HG03520 (cell line): ENCODE data around the gene BCL2.
"Not testable (repeated sequence)": the region's sequence is repeated elsewhere in the genome, so short reads cannot be mapped to it uniquely, and the experiment has no call there.

Experiments used
- ATAC-seq: cut with Tn5 transposase; IDR thresholded peaks from one replicate; pipeline ENCODE4 v1.9.1; 2021; ENCODE audit warnings: mild to moderate bottlenecking, moderate library complexity; ENCODE audit not compliant: unreplicated experiment

Gene BCL2

DNA sequence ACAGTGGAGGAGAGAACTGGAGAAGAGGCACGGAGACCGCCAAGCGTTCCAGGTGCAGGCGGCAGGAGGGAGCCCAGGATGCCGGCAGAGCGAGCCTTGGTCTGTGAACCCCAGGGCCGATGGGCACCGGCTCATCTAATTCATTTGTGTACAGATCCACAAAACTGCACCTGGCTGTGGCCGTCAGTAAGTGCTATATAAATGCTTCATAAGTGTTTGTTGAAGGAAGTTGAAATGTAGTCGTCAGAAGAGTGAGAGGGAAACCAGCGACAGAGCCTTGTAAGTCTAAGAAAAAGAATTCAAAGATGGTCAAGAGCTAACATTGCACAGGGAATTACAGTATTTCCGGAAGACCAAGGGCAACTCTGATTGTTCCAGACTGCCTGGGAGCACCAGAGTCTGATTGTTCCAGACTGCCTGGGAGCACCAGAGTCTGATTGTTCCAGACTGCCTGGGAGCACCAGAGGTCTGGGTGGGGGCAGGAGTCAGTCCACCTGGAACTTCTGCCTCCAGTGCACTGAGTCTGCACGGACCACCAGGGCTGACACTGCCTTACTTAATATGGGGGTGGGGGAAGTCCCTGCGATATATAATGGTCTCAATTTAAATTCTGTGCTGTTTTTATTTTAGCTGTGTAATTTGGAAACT is 112.3 kb downstream of the BCL2 start:
- peak; percentile 42 for ATAC-seq

DNA sequence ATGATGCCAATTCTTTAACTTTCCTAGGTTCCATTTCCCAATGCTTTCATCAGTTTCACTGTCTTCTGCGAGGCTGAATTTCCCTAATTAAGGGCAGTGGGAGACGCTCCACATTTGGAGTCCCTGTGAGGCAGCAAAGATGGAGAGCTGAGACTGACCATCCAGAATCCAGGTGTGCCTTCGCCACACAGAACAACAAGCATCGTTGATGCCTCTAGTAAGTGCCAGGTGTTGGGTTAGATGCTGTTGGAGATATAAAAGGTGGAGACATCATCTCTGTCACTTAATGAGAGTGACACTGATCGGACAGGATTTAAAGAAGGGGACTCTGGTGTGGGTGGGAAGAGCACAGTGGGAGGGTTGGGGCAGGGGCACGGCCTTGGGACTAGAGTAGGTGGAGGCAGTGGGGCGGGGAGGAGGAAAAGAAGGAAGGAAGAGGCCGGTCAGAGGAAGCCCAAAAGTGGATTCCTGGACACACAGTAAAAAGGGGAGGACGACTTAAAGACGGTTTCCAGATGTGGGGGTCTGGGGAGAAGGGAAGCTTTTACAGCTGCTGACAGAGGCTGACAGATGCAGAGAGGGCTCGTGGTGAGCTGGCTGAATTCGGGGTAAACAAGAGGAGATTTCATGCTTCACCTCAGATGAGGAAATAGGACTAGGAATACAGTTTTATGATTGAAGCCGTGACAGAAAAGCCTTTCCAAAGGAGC is 113.0 kb downstream of the BCL2 start:
- no peak for ATAC-seq

DNA sequence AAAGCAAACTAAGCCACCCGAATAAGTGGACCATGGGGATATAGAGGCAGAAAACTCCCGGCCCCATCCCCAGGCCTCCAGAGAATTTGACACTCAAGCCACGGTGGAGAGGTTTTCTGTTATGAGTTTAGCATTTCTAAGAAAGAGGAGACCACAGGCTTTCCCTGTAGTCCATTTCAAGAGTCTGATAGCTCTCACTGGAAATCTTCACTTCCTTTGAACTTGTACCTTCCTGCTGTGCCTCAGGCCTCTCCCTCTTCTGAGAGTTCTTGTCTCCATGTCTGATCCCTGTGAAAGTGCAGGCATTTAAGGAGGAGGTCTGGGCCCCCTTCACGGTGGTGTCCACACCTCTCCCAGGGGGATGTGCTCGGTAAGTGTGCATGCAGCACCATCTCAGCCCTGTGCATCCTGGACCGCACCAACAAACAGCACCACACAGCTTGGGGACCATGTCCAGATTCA is 113.7 kb downstream of the BCL2 start:
- ATAC-seq: no peak

DNA sequence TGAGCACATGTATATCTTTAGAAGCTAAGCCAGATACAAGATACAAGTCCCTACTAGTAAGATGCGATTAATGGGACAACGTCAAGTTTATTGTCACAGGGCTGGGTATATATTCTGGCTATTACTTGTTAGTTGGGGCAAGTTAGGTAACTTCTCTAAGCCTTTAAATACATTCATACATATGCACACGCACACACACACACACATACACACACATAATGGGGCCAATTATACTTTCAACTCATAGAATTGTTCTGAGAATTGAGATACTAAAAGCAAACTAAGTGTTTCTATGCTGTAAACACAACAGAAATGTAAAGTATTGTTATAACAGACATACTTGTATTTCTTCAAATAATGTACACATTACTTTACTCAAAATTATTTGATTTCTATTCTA is 116.1 kb downstream of the BCL2 start:
- ATAC-seq: no peak

DNA sequence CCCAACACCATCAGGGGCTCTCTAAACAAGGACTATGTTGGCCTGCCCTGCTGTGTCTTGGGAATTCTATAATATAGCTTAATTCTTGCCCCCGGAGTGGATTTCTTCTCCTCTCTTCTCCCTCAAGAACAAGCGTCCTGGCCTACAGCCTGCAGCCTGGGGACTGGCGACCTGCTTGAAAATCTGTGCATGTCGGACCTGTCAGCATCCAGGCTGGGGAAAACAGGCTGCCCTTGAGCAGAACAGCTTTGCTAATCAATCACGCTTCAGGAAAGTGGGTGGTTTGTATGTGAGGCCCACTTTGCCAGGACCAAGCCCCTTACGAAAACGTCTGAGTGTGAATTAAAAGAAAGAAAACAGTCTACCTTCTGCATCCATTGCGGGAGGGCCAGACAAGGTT is 116.7 kb downstream of the BCL2 start:
- ATAC-seq: no peak

DNA sequence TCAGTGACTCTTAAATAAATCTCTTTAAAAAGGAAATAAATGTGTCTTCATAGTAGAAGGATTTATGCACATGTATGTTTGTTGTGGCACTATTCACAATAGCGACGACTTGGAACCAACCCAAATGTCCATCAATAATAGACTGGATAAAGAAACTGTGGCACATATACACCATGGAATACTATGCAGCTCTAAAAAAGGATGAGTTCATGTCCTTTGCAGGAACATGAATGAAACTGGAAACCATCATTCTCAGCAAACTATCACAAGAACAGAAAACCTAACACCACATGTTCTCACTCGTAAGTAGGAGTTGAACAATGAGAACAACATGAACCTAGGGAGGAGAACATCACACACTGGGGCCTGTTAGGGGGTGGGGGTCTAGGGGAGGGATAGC is 118.1 kb downstream of the BCL2 start:
- ATAC-seq: not testable (repeated sequence)

DNA sequence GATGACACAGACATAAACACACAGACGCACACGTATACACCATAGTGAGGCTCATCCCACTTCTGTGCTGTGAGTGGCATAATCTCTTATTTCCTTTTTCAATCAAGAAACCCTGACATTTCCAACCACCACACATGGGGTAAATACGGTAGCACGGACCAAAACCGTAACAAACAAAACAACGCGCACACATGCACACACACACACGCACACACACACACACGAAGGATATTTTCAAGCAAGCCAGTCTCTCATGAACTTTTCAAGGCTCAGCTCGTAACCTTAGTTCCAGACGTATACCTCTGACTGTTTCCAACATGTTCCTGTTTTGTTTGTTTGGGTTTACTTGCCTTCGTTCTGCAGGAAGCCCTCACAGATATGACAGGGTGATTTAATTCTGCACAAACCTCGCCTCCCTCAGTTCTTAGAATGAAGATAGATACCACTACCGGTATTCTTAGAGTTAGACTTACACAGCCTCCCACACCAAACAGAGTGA is 119.8 kb downstream of the BCL2 start:
- ATAC-seq: no peak

DNA sequence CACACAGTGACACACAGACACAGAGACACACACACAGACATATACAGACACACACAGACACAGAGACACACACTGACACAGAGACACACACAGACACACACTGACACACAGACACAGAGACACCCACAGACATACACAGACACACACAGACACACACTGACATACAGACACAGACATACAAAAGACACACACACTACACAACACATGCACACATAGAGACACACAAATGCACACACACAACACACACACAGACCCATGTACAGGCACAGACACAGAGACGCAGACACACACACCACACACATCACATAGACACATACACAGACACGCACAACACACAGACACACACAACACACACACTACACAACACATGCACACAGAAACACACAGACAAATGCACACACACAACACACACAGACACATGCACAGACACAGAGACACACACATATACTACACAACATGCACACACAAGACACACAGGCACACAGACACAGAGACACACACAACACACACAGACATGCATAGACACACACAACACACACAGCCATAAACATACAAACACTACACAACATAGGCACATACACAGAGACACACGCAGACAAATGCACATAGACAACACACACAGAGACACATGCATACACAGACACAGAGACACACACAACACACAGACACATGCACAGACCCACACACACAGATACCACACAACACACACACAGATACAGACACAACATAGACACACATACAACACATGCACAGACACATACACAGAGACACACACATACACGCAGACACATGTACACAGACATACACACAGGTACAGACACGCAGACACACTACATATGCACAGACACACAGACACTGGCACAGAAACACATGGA is 120.5 kb downstream of the BCL2 start:
- ATAC-seq: no peak

DNA sequence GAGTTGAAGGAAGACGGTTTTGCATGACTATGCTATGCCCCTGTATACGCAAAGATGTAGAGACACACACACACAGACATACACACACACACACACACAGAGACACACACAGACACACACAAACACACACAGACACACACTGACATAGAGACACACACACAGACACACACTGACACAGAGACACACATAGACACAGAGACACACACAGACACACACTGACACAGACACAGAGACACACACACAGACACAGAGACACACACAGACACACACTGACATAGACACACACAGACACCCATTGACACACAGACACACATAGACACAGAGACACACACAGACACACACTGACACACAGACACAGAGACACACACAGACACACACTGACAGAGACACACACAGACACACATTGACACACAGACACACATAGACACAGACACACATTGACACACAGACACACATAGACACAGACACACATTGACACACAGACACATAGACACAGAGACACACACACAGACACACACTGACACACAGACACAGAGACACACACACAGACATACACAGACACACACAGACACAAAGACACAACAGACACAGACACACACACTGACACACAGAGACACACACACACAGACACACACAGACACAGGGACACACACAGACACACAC is 121.3 kb downstream of the BCL2 start:
- no peak for ATAC-seq

DNA sequence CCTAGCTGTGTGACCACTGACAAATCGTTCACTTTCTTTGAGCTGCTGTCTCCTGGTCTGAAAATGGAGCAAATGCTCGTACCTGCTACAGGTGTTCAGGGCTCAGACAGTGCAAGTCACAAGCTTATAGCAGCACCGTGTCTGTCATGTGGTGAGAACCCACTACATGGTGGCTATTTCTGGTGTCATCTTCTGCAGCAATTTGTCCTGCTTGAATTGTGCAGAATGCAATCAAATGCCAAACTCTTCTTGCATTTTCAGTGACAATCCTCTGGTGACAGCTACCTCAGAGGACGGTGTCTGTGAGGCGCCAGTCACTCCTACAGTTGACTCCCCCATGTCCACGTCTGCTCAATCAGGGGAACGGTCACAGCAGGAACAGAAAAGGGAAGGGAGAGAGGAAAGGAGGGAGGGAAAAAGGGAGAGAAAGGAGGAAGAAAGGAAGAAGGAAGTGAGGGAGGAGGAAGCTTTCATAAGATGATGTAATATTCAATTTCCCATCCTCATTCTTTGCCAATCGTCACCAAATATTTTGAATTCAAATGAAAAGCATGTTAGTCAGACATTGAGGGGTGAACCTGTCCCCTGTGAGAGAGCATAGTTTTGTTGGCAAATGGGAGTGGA is 122.2 kb downstream of the BCL2 start:
- ATAC-seq: no peak

DNA sequence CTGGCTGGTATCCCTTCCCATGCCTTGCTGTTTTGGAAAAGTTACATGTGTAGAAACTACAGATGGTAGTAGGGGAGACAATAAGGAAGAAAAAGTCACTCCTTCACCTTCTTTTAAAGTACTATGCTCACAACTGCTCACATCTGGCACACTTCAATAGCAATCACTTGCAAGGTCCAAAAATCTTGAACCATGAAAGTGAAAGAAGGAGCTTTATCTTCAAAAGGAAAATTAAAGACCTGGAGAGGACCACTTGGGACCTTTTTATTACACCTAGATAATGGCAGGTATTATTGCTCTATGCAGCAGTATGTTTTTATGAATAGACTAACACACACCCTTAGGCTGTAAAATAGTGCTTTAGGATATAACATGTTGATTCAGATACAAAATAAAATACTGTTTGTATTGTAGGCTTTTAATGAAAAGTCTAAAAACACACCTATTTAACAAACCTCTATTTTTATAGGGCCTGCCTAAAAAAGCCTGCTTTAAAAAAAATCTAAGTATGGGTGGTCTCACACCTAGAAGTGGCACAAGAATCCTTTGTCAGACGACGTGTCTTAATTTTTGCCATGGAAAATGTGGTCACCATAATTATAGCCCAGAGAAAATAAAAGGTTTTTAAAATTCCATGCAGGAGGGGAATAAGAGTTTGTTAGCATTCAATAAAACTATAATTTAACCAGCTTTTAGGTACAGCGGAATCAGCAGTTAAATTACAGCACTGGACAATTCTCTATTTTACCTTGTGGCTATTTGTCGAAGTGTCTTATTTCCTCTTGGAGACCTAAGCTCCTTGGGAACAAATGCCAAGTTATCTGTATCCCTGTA is 124.0 kb downstream of the BCL2 start:
- no peak for ATAC-seq

DNA sequence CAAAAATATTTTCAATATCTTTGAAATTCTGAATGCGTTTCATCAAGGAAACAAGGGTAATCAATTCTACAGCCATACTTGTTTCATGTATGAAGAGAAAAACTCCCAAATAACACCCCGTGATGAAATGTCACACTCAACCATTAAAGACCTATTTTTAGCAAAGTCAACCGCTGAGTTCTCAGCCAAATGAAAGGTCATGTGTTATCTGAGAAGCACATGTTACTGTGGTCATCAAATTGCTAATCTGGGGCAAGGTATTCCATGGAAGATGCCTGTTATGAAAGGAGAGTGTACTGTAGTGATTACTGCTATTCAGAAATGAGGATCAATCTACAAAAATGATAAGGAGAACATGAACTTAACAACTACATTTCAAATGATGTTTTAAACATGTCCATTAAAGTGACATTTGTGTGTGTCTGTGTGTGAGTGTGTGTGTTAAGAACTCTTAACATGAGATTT is 126.7 kb downstream of the BCL2 start:
- ATAC-seq: peak; percentile 50

DNA sequence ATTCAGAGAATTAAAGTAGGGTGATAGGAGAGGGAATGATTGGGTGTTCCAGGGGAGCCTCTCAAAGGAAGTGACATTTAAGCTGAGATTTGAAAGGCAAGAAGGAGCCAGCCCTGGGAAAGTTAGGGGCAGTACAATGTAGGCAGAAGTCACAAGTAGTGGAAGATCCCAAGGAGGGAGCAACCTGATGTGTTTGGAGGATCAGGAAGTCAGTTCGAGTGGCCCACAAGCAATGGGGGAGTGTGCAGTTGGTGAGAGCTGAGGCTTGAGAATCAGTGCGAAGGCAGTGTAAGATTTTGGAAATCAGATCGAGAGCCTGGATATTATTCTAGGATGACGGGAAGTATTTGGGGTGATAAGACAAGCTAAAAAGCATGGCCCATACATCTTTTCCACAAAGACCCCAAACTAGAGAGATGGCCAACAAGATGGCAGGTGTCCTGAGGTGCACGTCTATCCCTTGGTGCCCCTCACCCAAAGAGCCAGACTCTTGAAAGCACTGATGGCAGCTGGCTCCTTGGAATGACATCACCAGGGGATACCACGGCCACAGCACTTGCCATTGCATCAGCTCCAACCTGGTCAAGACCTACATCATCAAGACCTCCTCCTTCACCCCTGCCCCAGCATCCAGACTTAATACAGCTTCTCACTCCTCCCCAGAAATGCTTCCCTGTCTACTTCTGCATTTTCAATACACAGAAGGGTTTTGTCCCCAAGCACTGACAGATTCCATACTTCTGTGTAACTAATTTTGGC is 127.3 kb downstream of the BCL2 start:
- peak; percentile 24 for ATAC-seq

DNA sequence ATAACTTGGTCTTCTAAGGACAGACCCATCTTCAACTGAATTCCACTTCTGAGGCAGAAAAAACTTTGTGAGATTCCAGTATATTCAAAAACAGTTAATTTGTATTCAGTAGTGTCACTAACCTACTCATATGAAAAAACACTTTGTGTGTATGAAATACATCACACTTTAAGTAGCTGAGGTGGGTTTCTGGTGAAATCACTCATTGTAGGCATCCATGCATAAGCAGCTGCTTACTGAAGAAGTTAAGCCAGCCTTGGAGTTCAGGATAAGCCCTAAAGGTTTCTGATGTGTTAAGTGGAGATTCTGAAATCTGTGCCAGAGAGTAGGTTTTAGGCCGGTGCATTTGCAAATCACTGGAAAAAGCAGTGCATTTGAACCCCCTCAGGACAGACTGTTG is 128.2 kb downstream of the BCL2 start:
- ATAC-seq: no peak

DNA sequence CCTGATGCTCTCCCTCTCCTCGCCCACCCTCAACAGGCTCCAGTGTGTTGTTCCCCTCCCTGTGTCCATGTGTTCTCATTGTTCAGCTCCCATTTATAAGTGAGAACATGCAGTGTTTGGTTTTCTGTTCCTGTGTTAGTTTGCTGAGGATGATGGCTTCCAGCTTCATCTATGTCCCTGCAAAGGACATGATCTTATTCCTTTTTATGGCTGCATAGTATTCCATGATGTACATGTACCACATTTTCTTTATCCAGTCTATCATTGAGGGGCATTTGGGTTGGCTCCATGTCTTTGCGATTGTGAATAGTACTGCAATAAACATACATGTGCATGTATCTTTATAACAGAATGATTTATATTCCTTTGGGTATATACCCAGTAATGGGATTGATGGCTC is 128.7 kb downstream of the BCL2 start:
- not testable (repeated sequence) for ATAC-seq

DNA sequence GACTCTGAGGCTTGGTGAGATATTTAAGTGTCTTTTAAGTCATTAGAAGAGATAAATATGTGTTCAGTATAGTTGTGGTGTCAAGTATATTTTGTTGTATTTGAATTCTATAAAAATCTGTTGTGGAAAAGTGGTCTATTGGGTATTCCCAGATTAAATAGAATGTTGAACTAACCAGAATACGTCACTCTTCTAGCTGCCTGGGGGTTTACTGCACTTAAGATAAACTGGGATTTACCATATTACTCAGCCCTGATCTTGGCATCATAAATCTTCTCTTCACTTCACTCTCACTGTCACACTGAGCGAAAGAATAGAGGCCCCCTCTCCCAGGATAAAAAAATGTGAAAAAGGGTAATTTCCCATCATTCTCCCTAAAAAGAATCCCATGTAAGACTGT is 129.8 kb downstream of the BCL2 start:
- ATAC-seq: no peak

DNA sequence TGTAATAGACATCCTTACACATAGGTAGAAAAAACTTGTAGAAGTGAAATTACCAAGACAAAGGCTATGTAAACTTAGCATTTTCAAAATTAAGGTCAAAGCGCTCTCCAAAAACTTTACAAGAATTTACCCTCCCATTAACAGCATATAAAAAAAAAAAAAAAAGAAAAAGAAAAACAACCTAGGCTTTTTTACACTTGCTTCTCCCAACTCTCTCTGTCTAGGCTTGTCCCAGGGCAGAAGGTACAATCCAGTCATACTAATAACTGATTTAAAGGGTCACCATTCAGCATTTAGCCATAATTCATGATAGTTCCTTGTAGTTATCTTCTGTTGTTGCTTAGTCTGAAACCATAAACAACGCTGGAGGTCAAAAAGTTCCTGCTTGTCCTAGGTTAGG is 130.5 kb downstream of the BCL2 start:
- ATAC-seq: no peak

DNA sequence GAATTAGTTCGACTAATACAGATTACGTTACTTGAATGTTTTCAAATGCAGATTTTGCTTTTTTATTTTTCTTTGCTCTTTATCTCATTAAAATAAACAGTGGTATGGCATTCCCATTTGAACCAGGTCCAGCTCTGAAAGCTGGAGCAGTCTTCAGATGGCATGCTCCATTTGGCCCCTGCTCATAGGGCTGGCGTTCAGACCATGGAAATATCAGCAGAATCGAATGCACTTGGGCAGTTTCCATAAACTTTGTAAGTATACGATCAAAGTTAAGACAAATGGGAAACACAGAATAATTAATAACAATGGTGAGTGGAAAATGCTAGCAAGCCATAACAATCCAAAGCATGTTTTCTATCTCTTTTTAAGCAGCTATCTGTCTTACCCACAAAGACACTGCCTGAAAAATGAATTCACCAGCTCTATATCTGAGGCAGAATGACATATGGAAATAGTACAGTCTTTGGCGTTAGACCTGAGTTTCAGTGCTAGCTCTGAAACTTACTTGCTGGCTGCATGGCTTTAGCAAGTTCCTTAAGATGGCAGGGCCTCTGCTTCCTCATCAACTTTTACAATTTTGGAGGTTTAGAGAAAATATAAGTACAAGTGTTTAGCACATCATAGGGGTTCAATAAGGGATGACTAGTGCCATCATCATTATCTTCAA is 131.6 kb downstream of the BCL2 start:
- ATAC-seq: peak; percentile 42
